NCI-H345 (cell line): ENCODE measurements around the gene CSNK1G3.
"Not testable (repeated sequence)": the region's sequence is repeated elsewhere in the genome, so short reads cannot be mapped to it uniquely, and the experiment has no call there.

ENCODE experiments used
- DNase-seq: peaks from one replicate; lab custom pipeline; 2025; lab: John Stamatoyannopoulos, UW

CSNK1G3 gene

GRCh38 chr5:123511648-123512605, at the start of gene CSNK1G3:
Gene CSNK1G3 (plus strand): TSS chr5:123512177. CDS start chr5:123545664, 33,487 bp downstream.
- peak; percentile 95 for DNase-seq

- DNase-seq = not testable (repeated sequence)
Measured at GRCh38 chr5:123466839-123467238, 45.1 kb upstream of the CSNK1G3 start.

DNA sequence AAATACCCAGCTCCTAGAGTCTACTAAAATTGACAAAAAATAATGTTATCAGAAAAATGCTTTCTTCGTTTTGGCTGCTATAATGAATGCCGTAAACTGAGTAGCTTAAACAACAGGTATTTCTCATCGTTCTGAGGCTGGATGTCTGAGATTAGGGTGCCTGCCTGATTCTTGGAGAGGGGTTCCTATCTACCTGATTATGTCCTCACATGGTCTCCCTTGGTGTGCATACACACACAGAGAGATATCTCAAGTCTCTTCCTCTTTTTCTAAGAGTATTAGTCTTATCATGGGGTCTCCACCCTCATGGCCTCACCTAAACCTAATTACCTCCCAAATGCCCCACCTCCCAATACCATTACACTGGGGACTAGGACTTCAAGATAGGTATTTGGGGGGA, 40.6 kb upstream of the CSNK1G3 start:
- DNase-seq = no peak

DNA sequence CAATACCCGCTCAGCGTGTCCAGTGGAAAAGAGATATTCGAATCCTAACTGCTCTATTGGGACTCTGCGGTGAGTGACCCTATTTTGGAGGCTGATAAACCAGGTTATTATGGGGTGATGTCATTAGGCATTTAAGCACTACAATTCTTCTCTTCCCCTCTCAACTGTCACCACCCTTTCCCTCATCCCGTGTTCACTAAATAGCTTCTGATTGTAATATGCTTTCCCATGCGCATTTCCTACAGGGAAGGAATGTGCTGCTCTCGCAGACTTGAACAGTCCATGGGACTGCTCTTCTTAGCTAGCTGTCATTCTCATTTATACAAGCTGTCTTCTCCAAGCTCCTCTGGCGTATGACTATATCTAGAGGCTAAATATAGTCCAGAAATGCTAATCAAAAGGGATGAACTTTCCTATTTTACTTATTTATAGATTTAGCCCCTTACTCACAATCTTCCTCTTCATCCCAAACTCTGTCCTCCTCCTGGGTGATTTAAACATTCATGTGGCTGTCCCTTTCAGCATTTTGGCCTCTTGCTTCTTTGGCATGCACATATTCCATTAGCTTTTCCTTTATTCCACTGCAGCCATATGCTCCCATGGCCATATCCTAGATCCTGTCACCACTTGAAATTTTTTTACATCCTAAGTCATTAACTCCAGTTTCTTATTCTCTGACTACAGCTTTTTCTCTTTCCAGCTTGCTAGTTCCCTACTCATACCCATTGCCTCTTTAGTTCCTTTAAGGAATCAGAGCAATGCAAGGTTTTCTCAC, 39.6 kb upstream of the CSNK1G3 start:
- no peak for DNase-seq

- DNase-seq = no peak
Measured at GRCh38 chr5:123474228-123474627, 37.7 kb upstream of the CSNK1G3 start.

DNA sequence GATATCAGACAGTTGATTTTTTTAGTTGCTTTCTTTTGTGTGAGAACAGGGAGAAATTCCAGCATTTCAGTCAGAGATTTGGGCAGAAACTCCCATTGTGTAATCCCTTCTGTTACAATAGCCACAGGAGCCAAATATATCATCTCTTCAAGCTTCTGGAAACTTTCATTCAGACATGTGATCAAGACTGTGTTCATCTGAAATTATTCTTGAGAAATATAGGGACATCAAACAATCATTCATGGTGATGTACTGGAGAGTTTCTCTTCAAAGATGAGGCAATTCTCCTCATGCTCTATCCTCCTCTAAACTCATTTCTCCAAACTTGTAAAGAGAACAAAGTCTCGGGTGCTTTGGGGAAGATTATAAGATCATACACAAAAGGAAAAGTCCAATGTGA, 35.2 kb upstream of the CSNK1G3 start:
- DNase-seq = no peak

DNA sequence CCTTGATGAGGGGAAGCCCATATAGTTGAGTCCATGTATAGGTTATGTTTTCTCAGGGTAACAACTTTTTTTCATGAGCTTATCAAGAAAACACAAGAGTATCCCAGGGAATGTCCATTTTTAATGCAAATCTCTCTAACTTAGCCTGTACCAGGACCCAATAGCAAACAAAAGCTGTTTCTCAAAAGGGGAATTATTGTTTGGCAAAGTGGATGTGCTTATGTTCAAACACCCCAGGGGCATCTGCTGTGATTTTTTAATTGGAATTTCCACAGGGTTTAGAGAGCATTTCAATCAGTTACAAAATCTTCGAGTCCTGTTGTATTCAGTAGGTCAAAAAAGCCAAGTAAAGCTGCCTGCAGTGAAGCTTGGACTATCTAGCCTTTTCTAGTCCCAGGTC, 33.4 kb upstream of the CSNK1G3 start:
- no peak for DNase-seq

GRCh38 chr5:123482258-123482657, 29.7 kb upstream of the CSNK1G3 start:
- DNase-seq = no peak

GRCh38 chr5:123483446-123484077, 28.4 kb upstream of the CSNK1G3 start:
- DNase-seq = no peak

- no peak for DNase-seq
Measured at GRCh38 chr5:123485275-123485674, 26.7 kb upstream of the CSNK1G3 start.

DNA sequence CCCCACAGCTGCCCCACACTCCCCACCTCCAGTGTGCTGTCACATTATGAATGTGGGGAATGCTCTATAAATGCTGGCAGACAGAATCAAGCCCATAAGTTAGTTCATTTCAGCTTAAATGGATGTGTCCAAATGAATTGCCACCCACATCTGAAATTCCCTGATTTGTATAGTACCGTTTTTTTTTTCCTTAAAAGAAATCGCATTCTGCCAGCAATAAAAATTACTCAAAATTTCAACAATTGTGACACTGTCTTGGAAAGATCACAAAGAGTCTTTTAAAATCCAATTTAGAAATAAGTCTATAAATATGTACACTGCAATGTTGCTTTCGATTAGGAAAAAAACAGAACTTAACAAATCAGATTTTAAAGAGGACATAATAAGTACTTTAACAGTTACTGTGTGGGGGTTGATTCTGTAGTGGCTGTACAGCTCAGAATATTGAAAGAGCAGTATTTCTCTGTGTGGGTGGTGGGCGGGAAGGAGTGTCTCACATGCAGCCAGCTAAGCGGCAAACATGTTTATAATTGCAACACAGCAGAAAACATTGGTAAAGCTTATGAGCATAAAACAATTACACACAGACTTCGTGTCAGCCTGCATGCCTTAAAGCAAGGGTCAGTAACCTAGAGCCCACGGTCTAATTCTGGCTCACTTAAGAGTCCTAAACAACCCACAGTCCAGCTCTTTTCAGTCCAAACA, 24.9 kb upstream of the CSNK1G3 start:
- DNase-seq = no peak

DNA sequence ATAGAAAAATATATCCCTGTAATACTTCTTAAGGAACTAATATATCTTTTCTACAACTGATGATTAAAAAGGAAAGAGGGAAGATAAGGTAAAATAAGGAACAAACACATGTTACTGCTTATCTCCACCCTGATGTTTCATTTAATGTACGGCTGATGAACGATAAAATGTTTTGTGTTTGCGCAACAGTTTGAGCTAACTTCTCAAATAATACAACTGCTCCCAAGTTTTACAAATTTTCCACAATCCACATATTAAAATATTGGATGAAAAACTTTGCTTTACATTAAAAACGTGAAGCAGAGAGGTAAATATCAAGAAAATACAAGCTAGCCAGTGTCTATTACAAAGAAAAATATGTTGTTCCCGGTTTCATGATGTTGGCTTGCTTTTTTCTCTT, 21.0 kb upstream of the CSNK1G3 start:
- DNase-seq = no peak

GRCh38 chr5:123495211-123495610, 16.8 kb upstream of the CSNK1G3 start:
- not testable (repeated sequence) for DNase-seq

DNA sequence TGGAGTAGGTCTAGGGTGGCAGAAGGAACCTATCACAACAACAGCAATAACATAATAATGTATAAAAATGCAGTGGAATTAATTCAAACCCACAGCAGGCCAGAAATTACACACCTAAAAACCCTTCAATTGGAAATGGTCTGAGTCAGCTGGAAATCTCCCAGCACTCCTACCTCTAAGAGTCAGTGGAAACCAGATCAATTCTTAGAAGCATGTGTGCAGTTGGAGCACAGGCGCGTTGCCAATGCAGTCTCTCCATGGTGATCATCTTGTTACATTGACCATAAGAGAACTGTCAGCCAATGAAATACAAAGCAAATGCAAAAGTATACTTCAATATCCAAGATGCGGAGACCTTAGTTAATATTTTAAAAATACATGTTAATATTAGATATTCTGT, 15.1 kb upstream of the CSNK1G3 start:
- DNase-seq = no peak

GRCh38 chr5:123500471-123500870, 11.5 kb upstream of the CSNK1G3 start:
- DNase-seq = no peak

GRCh38 chr5:123502120-123502519, 9.9 kb upstream of the CSNK1G3 start:
- DNase-seq = no peak

GRCh38 chr5:123503299-123503698, 8.7 kb upstream of the CSNK1G3 start:
- no peak for DNase-seq

DNA sequence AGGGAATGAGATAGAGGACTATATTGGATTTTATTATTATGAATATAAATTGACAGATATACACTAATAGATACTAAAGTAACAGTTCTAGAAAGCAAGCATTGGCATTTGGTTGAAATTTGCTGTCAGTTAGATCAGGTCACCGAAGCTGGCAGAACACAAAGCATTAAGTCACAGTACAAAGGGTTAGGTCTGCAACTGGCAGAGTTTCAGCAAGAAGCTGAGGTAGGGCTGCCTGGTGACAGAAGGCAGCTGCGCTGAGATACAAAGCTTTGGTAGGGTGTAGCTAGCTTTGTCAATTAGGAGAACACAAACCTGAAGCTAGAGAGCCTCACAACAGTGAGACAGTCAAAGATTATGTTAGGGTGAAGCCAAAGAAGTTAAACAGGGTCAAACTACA, 6.3 kb upstream of the CSNK1G3 start:
- peak; percentile 42 for DNase-seq

DNA sequence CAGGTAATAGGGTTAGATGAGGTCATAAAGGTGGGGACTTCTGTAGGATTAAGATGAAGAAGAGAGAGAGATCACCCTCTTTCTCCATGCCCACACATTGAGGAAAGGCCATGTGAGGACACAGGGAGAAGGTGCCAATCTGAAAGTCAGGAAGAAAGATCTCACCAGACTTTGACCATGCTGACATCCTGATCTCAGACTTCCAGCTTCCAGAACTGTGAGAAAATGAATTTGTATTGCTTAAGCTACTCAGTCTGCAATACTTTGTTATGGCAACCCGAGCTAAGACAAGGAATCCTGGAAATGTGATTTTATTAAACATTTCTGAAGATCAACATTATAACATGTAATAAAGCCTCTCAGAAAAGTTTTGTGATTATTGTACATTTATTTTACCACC, 3.5 kb upstream of the CSNK1G3 start:
- DNase-seq = no peak

- no peak for DNase-seq
Measured at GRCh38 chr5:123511290-123511647, 708 bp upstream of the CSNK1G3 start.

DNA sequence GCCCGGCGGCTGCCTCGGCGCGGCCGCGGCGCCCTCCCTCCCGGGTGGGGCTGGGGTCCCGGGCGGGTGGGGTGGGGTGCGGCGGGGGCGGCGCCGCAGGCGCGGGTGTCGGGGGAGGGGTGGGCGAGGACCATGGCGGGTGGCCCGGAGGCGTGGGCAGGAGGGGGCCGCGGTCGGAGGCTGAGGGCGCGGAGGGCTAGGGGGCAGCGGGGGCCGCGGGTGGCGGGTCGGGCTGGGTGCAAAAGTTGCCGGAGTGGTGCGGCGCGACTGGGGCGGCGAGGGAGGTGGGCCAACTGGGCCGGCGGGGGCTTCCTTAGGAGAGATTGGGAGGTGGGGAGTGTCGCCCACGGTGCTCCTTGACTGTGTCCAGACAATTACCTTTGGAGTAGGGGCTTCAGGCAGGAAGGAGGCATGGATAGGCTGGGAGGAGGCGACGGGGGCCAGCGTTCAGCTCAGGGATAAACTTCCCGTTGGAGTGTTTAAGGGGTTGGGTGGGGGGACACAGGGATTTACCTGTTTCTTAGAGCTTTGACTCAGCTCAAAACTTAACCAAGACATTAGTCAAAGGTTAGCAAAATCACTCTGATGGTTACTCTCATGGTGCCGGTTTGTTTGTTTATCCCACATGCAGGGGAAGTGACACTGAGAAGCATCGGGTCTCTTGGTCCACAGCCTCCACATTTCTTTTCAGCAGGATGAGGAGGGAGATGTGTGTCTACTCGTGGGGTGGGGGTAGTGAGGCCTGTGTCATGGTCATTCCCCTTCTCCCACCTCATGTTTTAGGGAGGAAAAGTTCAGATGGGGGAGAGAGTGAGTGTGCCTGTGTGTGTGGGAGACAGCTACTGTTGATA, 859 bp downstream of the CSNK1G3 start:
- DNase-seq = peak; percentile 29
